HepG2 (cell line): Measurements from ENCODE around the gene CD180.

ENCODE experiments used
- ATF1 ChIP-seq: IDR thresholded peaks from 2 replicates; pipeline ENCODE4 v1.6.1; 2016; ENCODE audit warnings: mild to moderate bottlenecking, control low read depth
- CBFB ChIP-seq: sonication (generic); formaldehyde crosslinking; IDR thresholded peaks from 2 replicates; pipeline ENCODE4 v1.4.0; 2020; ENCODE audit warnings: missing genetic modification reagents
- CTCF ChIP-seq: sonication (generic); formaldehyde crosslinking; IDR thresholded peaks from 2 replicates; pipeline ENCODE4 v1.5.0; 2020; ENCODE audit warnings: mild to moderate bottlenecking, missing genetic modification reagents, moderate library complexity
- KLF9 ChIP-seq: IDR thresholded peaks from 2 replicates; pipeline ENCODE4 v1.6.1; 2016; ENCODE audit warnings: low read depth
- POLR2A ChIP-seq, 2 experiments: IDR thresholded peaks; 2 replicates each; pipeline ENCODE4 v1.6.1; 2011; ENCODE audit warnings: low read depth in 2 of 2, low read length in 2 of 2, mild to moderate bottlenecking in 1 of 2, moderate library complexity in 1 of 2; ENCODE audit not compliant: insufficient read depth in 1 of 2
- PRDM15 ChIP-seq: sonication (generic); formaldehyde crosslinking; IDR thresholded peaks from 2 replicates; pipeline ENCODE4 v1.4.0; 2020; ENCODE audit warnings: missing genetic modification reagents
- ZBTB46 ChIP-seq: sonication (generic); formaldehyde crosslinking; IDR thresholded peaks from 2 replicates; pipeline ENCODE4 v1.4.0; 2020; ENCODE audit warnings: mild to moderate bottlenecking, missing genetic modification reagents, borderline replicate concordance
- ZBTB7A ChIP-seq: sonication (generic); formaldehyde crosslinking; IDR thresholded peaks from 2 replicates; pipeline ENCODE4 v1.8.0; 2022; ENCODE audit warnings: mild to moderate bottlenecking, missing genetic modification reagents
- ZNF431 ChIP-seq: sonication (generic); formaldehyde crosslinking; IDR thresholded peaks from 2 replicates; pipeline ENCODE4 v1.9.0; 2022; ENCODE audit warnings: missing genetic modification reagents, low read depth, mild to moderate bottlenecking, borderline replicate concordance

DNA sequence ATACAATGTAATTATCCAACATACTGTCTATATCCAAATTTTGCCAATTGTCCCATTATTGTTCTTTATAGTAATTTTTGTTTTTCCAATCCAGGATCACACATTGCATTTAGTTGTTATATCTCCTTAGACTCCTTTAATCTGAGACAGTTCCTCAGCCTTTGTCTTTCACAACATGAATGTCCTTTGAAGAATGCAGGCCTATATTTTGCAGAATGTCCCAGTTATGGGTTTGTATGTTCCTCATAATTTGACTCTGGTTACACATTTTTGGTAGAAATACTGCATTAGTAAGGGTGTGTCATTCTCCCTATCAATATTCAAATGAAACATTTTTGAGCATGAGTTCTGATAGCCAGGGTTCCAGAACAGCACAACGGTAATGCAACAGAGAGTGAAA, 6.7 kb downstream of the CD180 start:
- TF ChIP-seq ZBTB46 (CRISPR knock-in tag) (no peak), ZNF431 (CRISPR knock-in tag) (no peak), CBFB (CRISPR knock-in tag) (no peak), PRDM15 (CRISPR knock-in tag) (no peak), POLR2A (IDR thresholded peaks at IDR 0.05; ENCODE audit: insufficient read depth in 1 of 2, low read depth in 2 of 2, low read length in 2 of 2) (no peak), CTCF (CRISPR knock-in tag) (no peak), ZBTB7A (CRISPR knock-in tag) (no peak), KLF9 (CRISPR knock-in tag) (no peak), ATF1 (no peak)
